ENCODE measurements around the gene GABRB1.

- TF ChIP-seq EZH2 (IDR thresholded peaks at IDR 0.05) (no peak), POLR2AphosphoS5 (IDR thresholded peaks at IDR 0.05; ENCODE audit: borderline replicate concordance, low read depth, low read length) (no peak), FOXP2 (optimal IDR thresholded peaks at IDR 0.05; ENCODE audit: control extremely low read depth, extremely low read length, insufficient read depth) (no peak)
Measured at GRCh38 chr4:47167081-47168035, 136.0 kb downstream of the GABRB1 start.

All from SK-N-MC (cell line).